Stimulated activated naive CD4-positive, alpha-beta T cell (primary cell): Measurements from ENCODE around the gene SPOCD1.

Source experiments
- DNase-seq, 6 experiments: peaks; one replicate each; lab custom pipeline; 2025; lab: John Stamatoyannopoulos, UW

SPOCD1 gene

GRCh38 chr1:31755850-31756492, 59.9 kb downstream of the SPOCD1 start:
- no peak for DNase-seq

- DNase-seq, result no peak
Observed at GRCh38 chr1:31755197-31755611, 60.6 kb downstream of the SPOCD1 start.

- DNase-seq, result no peak
Observed at GRCh38 chr1:31754397-31754796, 61.4 kb downstream of the SPOCD1 start.

- no peak for DNase-seq
Observed at GRCh38 chr1:31753707-31754349, 62.0 kb downstream of the SPOCD1 start.

- DNase-seq, result no peak
Observed at GRCh38 chr1:31752952-31753475, 62.8 kb downstream of the SPOCD1 start.

GRCh38 chr1:31752258-31752657, 63.6 kb downstream of the SPOCD1 start:
- DNase-seq, result no peak

GRCh38 chr1:31751822-31752241, 64.0 kb downstream of the SPOCD1 start:
- no peak for DNase-seq

GRCh38 chr1:31750858-31751510, 64.8 kb downstream of the SPOCD1 start:
- no peak for DNase-seq

GRCh38 chr1:31749785-31750735, 65.8 kb downstream of the SPOCD1 start:
- DNase-seq, result no peak

GRCh38 chr1:31748365-31748764, 67.5 kb downstream of the SPOCD1 start:
- no peak for DNase-seq

GRCh38 chr1:31747304-31747703, 68.5 kb downstream of the SPOCD1 start:
- DNase-seq, result no peak

GRCh38 chr1:31746687-31747086, 69.1 kb downstream of the SPOCD1 start:
- no peak for DNase-seq

GRCh38 chr1:31745946-31746670, 69.7 kb downstream of the SPOCD1 start:
- DNase-seq, result no peak

GRCh38 chr1:31745096-31745945, 70.5 kb downstream of the SPOCD1 start:
- DNase-seq, result peak in 4 of 6 experiments; percentile 9 to 16 (median 10)

- DNase-seq, result no peak
Observed at GRCh38 chr1:31744165-31744888, 71.5 kb downstream of the SPOCD1 start.

GRCh38 chr1:31742462-31743212, 73.2 kb downstream of the SPOCD1 start:
- no peak for DNase-seq
